Ammon's horn (tissue), 1 donor: ENCODE measurements around the gene TTYH2.

Source experiments
- DNase-seq: peaks from one replicate; pipeline ENCODE4 v3.0.0-alpha.2; 2016; ENCODE audit warnings: low spot score

Gene TTYH2

GRCh38 chr17:74290340-74290739 lies 77.0 kb downstream of the TTYH2 start:
- DNase-seq: no peak

- no peak for DNase-seq
Observed at GRCh38 chr17:74292495-74292894, 79.1 kb downstream of the TTYH2 start.

- no peak for DNase-seq
Observed at GRCh38 chr17:74295625-74296547, 82.5 kb downstream of the TTYH2 start.

GRCh38 chr17:74296548-74296936 lies 83.2 kb downstream of the TTYH2 start:
- peak; percentile 93 for DNase-seq

GRCh38 chr17:74297941-74298340 lies 84.6 kb downstream of the TTYH2 start:
- no peak for DNase-seq

- DNase-seq: no peak
Observed at GRCh38 chr17:74298778-74299177, 85.4 kb downstream of the TTYH2 start.

GRCh38 chr17:74299226-74300009 lies 86.0 kb downstream of the TTYH2 start:
- no peak for DNase-seq

GRCh38 chr17:74303305-74303704 lies 89.9 kb downstream of the TTYH2 start:
- no peak for DNase-seq

GRCh38 chr17:74304184-74304583 lies 90.8 kb downstream of the TTYH2 start:
- DNase-seq: no peak

GRCh38 chr17:74305865-74306654 lies 92.7 kb downstream of the TTYH2 start:
- peak; percentile 42 for DNase-seq

- DNase-seq: no peak
Observed at GRCh38 chr17:74307984-74308773, 94.8 kb downstream of the TTYH2 start.

- no peak for DNase-seq
Observed at GRCh38 chr17:74309902-74310301, 96.5 kb downstream of the TTYH2 start.
